Heart right ventricle (tissue), 16 donors: Measurements from ENCODE around the gene ZSWIM3. TPM values are rescaled to one million over a fixed set of nuclear protein-coding genes. Genes with fewer than 3 reads are reported as not detected.

Source experiments
- ATAC-seq, 8 donors: fragments of 200-7000 bp; cut with Tn5 transposase; one replicate each; pipeline ENCODE4 v1.9.1; 2020; ENCODE audit warnings: mild to moderate bottlenecking in 8 of 8, moderate library complexity in 8 of 8, moderate number of reproducible peaks in 1 of 8
- DNase-seq, 2 donors: peaks; one replicate each; pipeline ENCODE4 v3.0.0-alpha.2; 2020
- H3K27ac ChIP-seq, 10 donors: fragments of 200-600 bp; sonication (generic) in 2 of 10; one replicate each; pipeline versions ENCODE4 v1.5.0 to v1.8.0; 2020 to 2022; ENCODE audit warnings: mild to moderate bottlenecking in 3 of 10
- H3K27me3 ChIP-seq, 7 donors: fragments of 200-600 bp; one replicate each; pipeline ENCODE4 v1.8.0; 2021 to 2022; ENCODE audit warnings: mild to moderate bottlenecking in 2 of 7
- H3K36me3 ChIP-seq, 9 donors: fragments of 200-600 bp; sonication (generic) in 1 of 9; one replicate each; pipeline versions ENCODE4 v1.5.0 to v1.8.0; 2020 to 2022; ENCODE audit warnings: mild to moderate bottlenecking in 2 of 9
- H3K4me1 ChIP-seq, 9 donors: fragments of 200-600 bp; sonication (generic) in 1 of 9; one replicate each; pipeline versions ENCODE4 v1.5.0 to v1.8.0; 2020 to 2022; ENCODE audit warnings: mild to moderate bottlenecking in 4 of 9
- H3K4me3 ChIP-seq, 10 donors: fragments of 200-600 bp; sonication (generic) in 2 of 10; one replicate each; pipeline versions ENCODE4 v1.5.0 to v1.8.0; 2020 to 2022; ENCODE audit warnings: mild to moderate bottlenecking in 7 of 10, moderate library complexity in 2 of 10
- H3K9me3 ChIP-seq, 11 donors: fragments of 200-600 bp in 10 of 11; sonication (generic) in 2 of 11; one replicate each; pipeline versions ENCODE4 v1.5.0 to v1.8.0; 2013 to 2022; ENCODE audit warnings: mild to moderate bottlenecking in 2 of 11, control low read depth in 1 of 11, moderate library complexity in 1 of 11
- WGBS, 2 donors: extraction: QIAGEN DNeasy Blood & Tissue Kit; methylation state at CpG; one replicate each; pipeline ENCODE4 v1.1.7; 2013; ENCODE audit warnings: inconsistent platforms in 1 of 2; 5-methylcytosine and 5-hydroxymethylcytosine counted together
- intact Hi-C, 10 donors: fragments of 100-400 bp; cut with DNase I; formaldehyde crosslinking; loops; one replicate each; pipeline versions ENCODE4 v1.11.1 to v1.14.2; 2022
- polyA plus RNA-seq, 2 donors: library from polyadenylated mRNA; stranded (reverse); fragments of 200-250 nt; gene quantifications; one replicate each; pipeline ENCODE4 v1.2.3, GENCODE V29; 2013
- total RNA-seq, 10 donors: library from RNA; stranded (reverse); fragmentation: NEBNext Ultra II Directional in 3 of 10; extraction: Animal tissue kit (Norgen Biotek cat#: 25700) in 3 of 10; gene quantifications; one replicate each; pipeline versions ENCODE4 v1.2.1 to v1.2.4, GENCODE V29; 2021 to 2023
- TF ChIP-seq, protein P1 (sequence below), 9 donors: fragments of 200-600 bp; sonication (generic) in 2 of 9; IDR thresholded peaks; one replicate each; pipeline versions ENCODE4 v1.5.0 to v1.8.0; 2021 to 2022; ENCODE audit warnings: antibody characterized with exemption in 9 of 9, mild to moderate bottlenecking in 5 of 9, moderate library complexity in 1 of 9
- donor health status: Arrhythmogenic right ventricular cardiomyopathy.
- donor health status: ischemic (EF 13 %, LVEDD 7.1; RV severe dilation, severe dysfunction).
- donor health status: healthy with polysubstance abuse.
- donor health status: DM: no; HTN: yes; CAD: no.
- donor health status: DM: no; HTN: no; CAD: no.
- donor health status: ischemic (EF 25% LVEDD 6.9; RV normal size, moderate dysfunction).
- donor health status: ischemic (EF 25% LVEDD 5.7; RV mildly dilated, moderate dysfunction).
- donor health status: healthy.
- donor health status: DM: yes; HTN: yes; CAD: no.
- donor health status: Ischemic cardiomyopathy.
- donor health status: ischemic (EF 35%, LVEDD 5.7; RV mildly dilated, moderate dysfunction).
- donor health status: nonischemic (EF 11% LVEDD 7.7; RV severe dilation, severe dysfunction).
- donor health status: DM: yes; HTN: yes; CAD: no.
- donor health status: PGD.
- donor health status: ischemic (EF 29% LVEDD 5.4; RV normal size, mild dysfunction).
- donor health status: nonischemic (EF 23%, LVEDD 6.1; RV moderate dilation, normal function).

The ZSWIM3 gene
- total and polyA plus RNA-seq, 12 donors: 1.4 to 2.5 (median 1.9) TPM

DNA sequence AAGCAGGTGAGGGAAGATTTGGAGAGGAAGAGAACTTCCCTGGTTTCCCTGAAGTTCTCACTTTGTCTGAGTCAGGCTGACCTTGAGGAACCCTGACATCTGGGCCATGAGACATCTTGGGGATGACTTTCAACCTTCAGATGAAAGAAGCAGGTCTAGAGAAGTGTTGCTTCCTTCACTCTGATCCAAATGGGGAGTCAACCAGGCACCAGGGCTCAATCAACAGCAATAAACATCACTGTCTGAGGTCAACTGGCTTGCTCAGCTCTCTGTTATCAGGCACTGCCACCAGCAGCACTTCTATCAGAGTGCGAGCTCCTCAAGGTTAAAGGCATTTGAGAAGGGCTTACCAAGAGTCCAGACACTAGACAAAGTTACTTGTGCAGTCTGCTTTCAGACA, 6.5 kb upstream of the ZSWIM3 start:
- WGBS, 2 donors: 65 to 67% methylated on average over 1 of the region's 1 CpG
- peak in 4 of 8 donors; percentile 40 to 75 (median 56) for ATAC-seq
- DNase-seq: no peak
- TF ChIP-seq, protein P1, sequence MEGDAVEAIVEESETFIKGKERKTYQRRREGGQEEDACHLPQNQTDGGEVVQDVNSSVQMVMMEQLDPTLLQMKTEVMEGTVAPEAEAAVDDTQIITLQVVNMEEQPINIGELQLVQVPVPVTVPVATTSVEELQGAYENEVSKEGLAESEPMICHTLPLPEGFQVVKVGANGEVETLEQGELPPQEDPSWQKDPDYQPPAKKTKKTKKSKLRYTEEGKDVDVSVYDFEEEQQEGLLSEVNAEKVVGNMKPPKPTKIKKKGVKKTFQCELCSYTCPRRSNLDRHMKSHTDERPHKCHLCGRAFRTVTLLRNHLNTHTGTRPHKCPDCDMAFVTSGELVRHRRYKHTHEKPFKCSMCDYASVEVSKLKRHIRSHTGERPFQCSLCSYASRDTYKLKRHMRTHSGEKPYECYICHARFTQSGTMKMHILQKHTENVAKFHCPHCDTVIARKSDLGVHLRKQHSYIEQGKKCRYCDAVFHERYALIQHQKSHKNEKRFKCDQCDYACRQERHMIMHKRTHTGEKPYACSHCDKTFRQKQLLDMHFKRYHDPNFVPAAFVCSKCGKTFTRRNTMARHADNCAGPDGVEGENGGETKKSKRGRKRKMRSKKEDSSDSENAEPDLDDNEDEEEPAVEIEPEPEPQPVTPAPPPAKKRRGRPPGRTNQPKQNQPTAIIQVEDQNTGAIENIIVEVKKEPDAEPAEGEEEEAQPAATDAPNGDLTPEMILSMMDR (IDR thresholded peaks at IDR 0.05): no peak
- Histone ChIP-seq H3K27ac (peak overlapping the region in 7 of 10 donors; percentile 4 to 41 (median 18)), H3K36me3 (peaks cover 0 to 91% (median 7%) of the 10 kb centered on the region in 9 donors), H3K9me3 (no peaks in the 10 kb centered on the region), H3K4me3 (no peak overlapping the region), H3K4me1 (peaks cover 7 to 25% (median 15%) of the 10 kb centered on the region in 9 donors), H3K27me3 (no peaks in the 10 kb centered on the region)
- intact Hi-C loops: no loop called here

DNA sequence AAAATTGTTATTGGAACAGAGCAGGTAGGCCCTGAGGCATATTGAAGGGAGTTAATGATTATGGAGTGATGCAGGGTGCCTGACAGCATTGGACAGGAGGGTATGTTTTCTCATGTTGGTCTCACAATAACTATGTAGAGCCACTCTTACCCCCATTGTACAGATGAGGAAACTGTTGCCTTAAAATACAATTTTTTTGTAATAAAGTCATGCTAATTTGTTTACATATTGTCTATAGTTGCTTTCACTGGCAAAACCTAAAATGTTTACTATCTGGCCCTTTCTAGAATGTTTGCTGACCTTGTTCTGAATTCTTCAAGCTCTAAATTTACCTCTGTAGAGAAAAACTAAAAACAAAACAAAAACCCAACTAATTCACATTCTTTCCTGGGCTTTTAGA, 5.9 kb upstream of the ZSWIM3 start:
- Histone ChIP-seq H3K4me3 (no peak overlapping the region), H3K27ac (peak overlapping the region in 4 of 10 donors; percentile 5 to 35 (median 22)), H3K9me3 (no peaks in the 10 kb centered on the region), H3K36me3 (peaks cover 0 to 85% (median 5%) of the 10 kb centered on the region in 9 donors), H3K4me1 (peaks cover 10 to 31% (median 21%) of the 10 kb centered on the region in 9 donors), H3K27me3 (no peaks in the 10 kb centered on the region)
- DNase-seq: no peak
- TF ChIP-seq, protein P1 (IDR thresholded peaks at IDR 0.05): no peak
- intact Hi-C loops: no loop called here
- ATAC-seq: no peak

DNA sequence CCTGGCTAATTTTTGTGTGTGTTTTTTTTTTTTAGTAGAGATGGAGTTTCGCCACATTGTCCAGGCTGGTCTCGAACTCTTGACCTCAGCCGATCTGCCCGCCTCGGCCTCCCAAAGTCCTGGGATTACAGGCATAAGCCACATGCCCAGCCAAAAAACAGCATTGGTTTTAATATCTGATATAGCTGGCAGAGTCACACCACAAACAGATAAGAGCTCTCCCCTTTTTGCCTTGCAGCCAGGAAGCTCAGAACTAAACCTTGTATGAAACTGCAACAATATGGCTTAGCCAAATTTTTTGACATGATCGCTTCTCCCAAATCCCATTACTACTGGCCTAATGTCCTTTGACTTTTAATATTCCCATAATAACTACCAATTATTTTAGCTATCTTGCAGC, 5.1 kb upstream of the ZSWIM3 start:
- intact Hi-C loops: no loop called here
- ATAC-seq (no peak), DNase-seq (no peak)
- Histone ChIP-seq H3K36me3 (peaks cover 0 to 77% (median 5%) of the 10 kb centered on the region in 9 donors), H3K4me1 (peaks cover 10 to 35% (median 24%) of the 10 kb centered on the region in 9 donors), H3K9me3 (no peaks in the 10 kb centered on the region), H3K27ac (no peak overlapping the region), H3K27me3 (no peaks in the 10 kb centered on the region), H3K4me3 (no peak overlapping the region)
- TF ChIP-seq, protein P1 (IDR thresholded peaks at IDR 0.05): no peak
- 95 to 100% methylated on average over 6 of the region's 6 CpGs for WGBS, 2 donors

DNA sequence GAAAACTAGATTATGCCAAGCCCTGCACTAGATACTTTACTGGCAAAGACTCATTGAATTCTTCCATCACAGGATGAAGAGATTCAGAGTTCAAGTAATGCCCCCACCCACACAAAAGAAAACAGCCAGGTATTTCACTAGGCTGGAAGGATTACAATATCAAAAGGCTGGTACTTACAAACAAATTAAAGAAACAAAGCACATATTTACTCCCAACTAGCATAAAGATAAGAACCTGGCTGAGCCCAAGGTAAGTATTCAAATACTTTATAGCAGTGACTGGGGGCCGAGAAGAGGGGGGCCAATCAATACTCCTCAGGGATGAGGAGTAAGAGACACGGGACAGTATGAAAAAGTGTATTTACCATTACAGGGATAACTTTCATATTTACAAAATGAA, 3.9 kb upstream of the ZSWIM3 start:
- no peak overlapping the region for H3K4me3 ChIP-seq
- H3K27me3 ChIP-seq: no peaks in the 10 kb centered on the region
- no peak for DNase-seq
- intact Hi-C loops: no loop called here
- ATAC-seq: no peak
- 87 to 89% methylated on average over 2 of the region's 2 CpGs for WGBS, 2 donors
- H3K4me1 ChIP-seq: peaks cover 10 to 44% (median 32%) of the 10 kb centered on the region in 9 donors
- H3K9me3 ChIP-seq: no peaks in the 10 kb centered on the region
- H3K36me3 ChIP-seq: peaks cover 0 to 65% (median 0%) of the 10 kb centered on the region in 9 donors
- no peak overlapping the region for H3K27ac ChIP-seq
- TF ChIP-seq, protein P1 (IDR thresholded peaks at IDR 0.05): no peak
